Hematopoietic multipotent progenitor cell treated with erythropoietin and hydrocortisone succinate and interleukin-3 and kit ligand, for 8 days (in vitro differentiated cells): ENCODE measurements around the gene DNAI1.
A peak's percentile ranks its signal among the peaks of the same experiment; 100 is the strongest.
"Not testable (repeated sequence)": the region's sequence is repeated elsewhere in the genome, so short reads cannot be mapped to it uniquely, and the experiment has no call there.

ENCODE experiments used
- DNase-seq: peaks from one replicate; pipeline ENCODE4 v3.0.0-alpha.2; 2015

Gene DNAI1

GRCh38 chr9:34458013-34458958 lies at the start of gene DNAI1, which contains the start of gene FAM219A:
Gene DNAI1 (plus strand): TSS chr9:34458805. CDS start chr9:34459006, 201 bp downstream.
Gene FAM219A (minus strand): TSS chr9:34458570. CDS start chr9:34458263, 307 bp downstream.
- DNase-seq: peak; percentile 97

GRCh38 chr9:34409154-34409553 lies 49.5 kb upstream of the DNAI1 start:
- DNase-seq: no peak

GRCh38 chr9:34412336-34412735 lies 46.3 kb upstream of the DNAI1 start:
- no peak for DNase-seq

GRCh38 chr9:34413231-34413852 lies 45.3 kb upstream of the DNAI1 start:
- peak; percentile 63 for DNase-seq

- DNase-seq: no peak
Measured at GRCh38 chr9:34417734-34418133, 40.9 kb upstream of the DNAI1 start.

GRCh38 chr9:34419716-34420504 lies 38.7 kb upstream of the DNAI1 start:
- DNase-seq: no peak

- DNase-seq: no peak
Measured at GRCh38 chr9:34426347-34427074, 32.1 kb upstream of the DNAI1 start.

- no peak for DNase-seq
Measured at GRCh38 chr9:34428325-34428958, 30.2 kb upstream of the DNAI1 start.

- peak; percentile 76 for DNase-seq
Measured at GRCh38 chr9:34430843-34431437, 27.7 kb upstream of the DNAI1 start.

GRCh38 chr9:34431667-34432066 lies 26.9 kb upstream of the DNAI1 start:
- peak; percentile 21 for DNase-seq

GRCh38 chr9:34437006-34437925 lies 21.3 kb upstream of the DNAI1 start:
- DNase-seq: peak; percentile 80

GRCh38 chr9:34437926-34438307 lies 20.7 kb upstream of the DNAI1 start:
- DNase-seq: not testable (repeated sequence)

GRCh38 chr9:34438465-34438864 lies 20.1 kb upstream of the DNAI1 start:
- not testable (repeated sequence) for DNase-seq

GRCh38 chr9:34440017-34440416 lies 18.6 kb upstream of the DNAI1 start:
- DNase-seq: no peak

GRCh38 chr9:34442770-34443169 lies 15.8 kb upstream of the DNAI1 start:
- DNase-seq: no peak

GRCh38 chr9:34443533-34443932 lies 15.1 kb upstream of the DNAI1 start:
- DNase-seq: no peak

- no peak for DNase-seq
Measured at GRCh38 chr9:34443976-34444375, 14.6 kb upstream of the DNAI1 start.

GRCh38 chr9:34446468-34446891 lies 12.1 kb upstream of the DNAI1 start:
- no peak for DNase-seq

GRCh38 chr9:34446951-34447350 lies 11.7 kb upstream of the DNAI1 start:
- DNase-seq: no peak

- DNase-seq: no peak
Measured at GRCh38 chr9:34450644-34451043, 8.0 kb upstream of the DNAI1 start.
